HG03575 (cell line): ENCODE measurements around the gene ME3.

Experiments used
- ATAC-seq: cut with Tn5 transposase; IDR thresholded peaks from one replicate; pipeline ENCODE4 v1.9.1; 2021; ENCODE audit not compliant: unreplicated experiment, insufficient number of reproducible peaks, low FRiP score; ENCODE audit errors: extremely low read depth

ME3 gene

GRCh38 chr11:86696004-86696403 lies 23.6 kb upstream of the ME3 start:
- ATAC-seq, result no peak

DNA sequence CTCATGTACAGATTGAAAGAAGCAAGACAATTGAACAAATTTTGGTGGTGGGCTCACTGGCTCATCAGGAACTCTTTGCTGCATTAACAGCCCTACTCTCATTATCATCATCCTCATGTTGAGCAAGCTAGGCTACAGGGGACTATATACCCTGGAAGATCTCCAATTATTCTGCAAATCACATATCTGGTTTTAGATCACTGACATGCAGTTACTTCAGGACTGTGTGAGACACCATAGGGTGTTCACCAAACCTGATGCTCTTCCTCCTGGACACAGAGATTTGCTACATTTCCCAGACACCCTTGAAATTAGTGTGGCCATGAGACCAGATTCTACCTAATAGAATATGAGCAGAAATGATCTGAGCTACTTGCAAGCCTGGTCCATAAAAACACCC lies 23.0 kb upstream of the ME3 start:
- ATAC-seq, result no peak

DNA sequence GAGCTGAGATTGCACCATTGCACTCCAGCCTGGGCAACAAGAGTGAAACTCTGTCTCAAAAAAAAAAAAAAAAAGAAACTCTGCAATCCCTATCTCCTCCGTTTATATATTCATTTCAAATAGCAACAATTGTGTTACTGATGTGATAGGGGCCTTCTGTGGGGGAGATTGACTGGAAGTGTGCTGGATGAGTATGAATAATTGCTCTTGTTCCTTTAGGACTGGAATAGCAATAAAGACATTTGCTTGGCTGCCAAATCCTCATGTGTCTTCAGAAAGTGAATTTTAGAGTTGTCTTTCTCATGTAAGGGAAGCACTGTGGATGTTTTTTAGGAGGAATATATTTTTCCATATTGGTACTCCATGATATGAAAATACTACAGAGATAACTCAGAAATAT lies 21.1 kb upstream of the ME3 start:
- ATAC-seq, result no peak

GRCh38 chr11:86692746-86693145 lies 20.3 kb upstream of the ME3 start:
- ATAC-seq, result no peak

DNA sequence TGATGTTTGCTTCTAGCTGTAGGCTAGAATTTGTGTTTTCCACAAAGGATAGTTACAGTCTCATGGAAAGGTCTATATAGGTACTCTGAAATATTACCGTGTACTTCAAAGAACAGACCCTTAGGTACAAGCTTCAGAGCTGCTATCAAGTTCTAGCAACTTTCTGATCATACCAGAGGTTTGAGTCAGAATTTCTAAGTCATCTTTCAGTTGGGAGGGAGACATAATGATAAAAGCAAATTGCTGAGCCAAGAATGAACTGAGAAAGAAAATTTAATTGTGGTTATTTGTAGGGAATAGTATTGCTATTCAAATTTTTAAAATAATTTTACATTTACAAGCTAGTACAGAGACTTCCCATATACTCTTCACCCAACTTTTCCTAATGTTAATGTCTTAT lies 19.9 kb upstream of the ME3 start:
- no peak for ATAC-seq

GRCh38 chr11:86688398-86689179 lies 16.2 kb upstream of the ME3 start:
- peak; percentile 76 for ATAC-seq

- ATAC-seq, result no peak
Measured at GRCh38 chr11:86687185-86687778, 14.9 kb upstream of the ME3 start.

- no peak for ATAC-seq
Measured at GRCh38 chr11:86686531-86686930, 14.1 kb upstream of the ME3 start.

DNA sequence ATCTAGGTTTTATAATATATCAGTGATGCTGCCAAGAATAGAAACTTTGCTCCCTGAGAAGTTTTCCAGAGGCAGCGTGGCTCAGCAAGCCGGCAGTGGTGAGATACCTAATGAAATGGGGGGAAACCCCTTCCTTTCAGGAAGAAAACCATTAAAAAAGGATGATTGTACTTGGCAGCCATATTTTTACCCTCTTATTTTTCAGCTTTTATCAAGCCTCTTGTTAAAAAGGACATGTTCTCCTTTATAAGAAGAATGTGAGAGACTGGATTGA lies 9.0 kb upstream of the ME3 start:
- no peak for ATAC-seq

DNA sequence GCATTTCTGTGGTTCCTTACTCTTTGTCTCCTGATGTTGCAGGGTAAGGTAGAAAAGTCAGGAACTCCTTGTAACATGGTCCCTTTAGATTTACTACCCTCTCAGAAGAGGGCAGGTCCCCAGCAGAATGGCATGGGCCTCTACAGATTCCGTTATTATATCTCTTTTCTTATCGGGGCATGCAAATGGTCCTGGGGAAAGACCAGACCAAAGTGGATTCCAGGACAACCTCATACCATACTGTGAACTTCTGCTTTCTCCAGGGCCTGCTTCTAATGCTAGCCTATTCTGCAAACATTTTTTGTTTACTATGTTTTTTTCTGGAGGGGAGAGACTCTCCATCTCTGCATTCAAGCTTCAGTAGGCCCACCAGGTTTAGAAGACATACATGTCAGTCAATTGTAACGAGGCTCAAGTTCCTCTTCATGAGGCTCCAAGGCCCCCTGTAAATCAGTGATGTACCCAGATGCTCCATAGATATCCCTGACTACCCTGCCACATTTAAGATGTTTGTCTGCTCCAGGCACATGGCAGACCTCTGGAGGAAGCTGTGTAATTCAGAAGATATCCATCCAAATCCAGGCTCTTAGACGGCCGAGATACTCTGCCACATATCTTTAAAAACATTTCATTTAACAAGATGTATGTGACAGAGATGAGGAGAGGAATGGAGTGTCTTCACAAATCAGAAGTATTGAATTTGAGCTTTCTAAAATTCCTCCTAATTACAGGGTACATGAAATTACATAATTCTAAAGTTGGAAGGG lies 8.5 kb upstream of the ME3 start:
- ATAC-seq, result no peak

GRCh38 chr11:86678823-86679222 lies 6.4 kb upstream of the ME3 start:
- no peak for ATAC-seq

- ATAC-seq, result no peak
Measured at GRCh38 chr11:86678296-86678695, 5.9 kb upstream of the ME3 start.

DNA sequence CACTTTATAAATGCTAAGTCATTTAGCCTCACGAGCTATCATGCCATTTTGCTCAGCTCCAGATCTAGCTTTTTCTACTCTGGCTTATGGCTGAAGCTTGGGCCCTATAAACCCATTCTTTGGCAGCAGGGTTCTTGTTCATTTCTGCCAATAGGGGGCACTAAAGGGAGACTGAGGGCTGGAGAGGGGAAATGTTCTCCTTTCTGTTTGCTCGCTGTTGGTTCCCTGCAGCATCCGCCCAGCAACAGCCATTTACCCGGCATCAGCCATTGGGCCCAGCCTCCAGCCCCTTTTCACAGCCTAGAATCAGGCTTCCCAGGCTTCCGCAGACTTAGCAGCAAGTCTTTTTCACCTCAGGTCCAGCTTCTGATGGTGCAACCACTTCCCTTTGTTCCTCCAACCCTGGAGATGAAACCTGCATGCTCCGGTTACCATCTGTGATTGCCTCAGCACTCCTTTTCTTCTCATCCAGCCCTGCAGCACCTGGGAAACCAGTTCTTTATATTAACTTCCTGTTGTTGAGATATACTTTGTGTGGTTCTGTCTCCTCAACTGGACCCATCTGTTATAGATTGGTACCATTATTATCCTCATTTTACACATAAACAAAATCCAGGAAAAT lies 4.2 kb upstream of the ME3 start:
- ATAC-seq, result no peak

- ATAC-seq, result no peak
Measured at GRCh38 chr11:86676010-86676409, 3.6 kb upstream of the ME3 start.

DNA sequence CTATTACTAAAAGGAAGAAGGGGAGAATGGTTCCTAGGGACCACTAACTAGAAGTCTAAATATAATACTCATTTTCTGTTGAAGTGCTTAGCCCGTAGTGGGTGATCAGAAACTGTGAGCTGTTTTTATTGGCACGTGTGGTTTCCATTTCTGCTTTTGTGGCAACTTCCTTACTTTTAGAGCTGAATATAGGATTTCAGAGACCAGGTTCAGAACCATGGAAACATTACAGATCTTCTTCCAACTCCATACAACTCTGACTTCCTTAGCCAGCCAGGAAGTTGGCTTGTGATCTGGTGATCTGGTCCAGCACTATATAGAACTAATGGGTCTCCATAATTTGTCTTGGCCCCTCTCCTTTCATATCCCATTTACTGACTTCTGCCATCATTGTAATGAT lies 2.6 kb upstream of the ME3 start:
- no peak for ATAC-seq

DNA sequence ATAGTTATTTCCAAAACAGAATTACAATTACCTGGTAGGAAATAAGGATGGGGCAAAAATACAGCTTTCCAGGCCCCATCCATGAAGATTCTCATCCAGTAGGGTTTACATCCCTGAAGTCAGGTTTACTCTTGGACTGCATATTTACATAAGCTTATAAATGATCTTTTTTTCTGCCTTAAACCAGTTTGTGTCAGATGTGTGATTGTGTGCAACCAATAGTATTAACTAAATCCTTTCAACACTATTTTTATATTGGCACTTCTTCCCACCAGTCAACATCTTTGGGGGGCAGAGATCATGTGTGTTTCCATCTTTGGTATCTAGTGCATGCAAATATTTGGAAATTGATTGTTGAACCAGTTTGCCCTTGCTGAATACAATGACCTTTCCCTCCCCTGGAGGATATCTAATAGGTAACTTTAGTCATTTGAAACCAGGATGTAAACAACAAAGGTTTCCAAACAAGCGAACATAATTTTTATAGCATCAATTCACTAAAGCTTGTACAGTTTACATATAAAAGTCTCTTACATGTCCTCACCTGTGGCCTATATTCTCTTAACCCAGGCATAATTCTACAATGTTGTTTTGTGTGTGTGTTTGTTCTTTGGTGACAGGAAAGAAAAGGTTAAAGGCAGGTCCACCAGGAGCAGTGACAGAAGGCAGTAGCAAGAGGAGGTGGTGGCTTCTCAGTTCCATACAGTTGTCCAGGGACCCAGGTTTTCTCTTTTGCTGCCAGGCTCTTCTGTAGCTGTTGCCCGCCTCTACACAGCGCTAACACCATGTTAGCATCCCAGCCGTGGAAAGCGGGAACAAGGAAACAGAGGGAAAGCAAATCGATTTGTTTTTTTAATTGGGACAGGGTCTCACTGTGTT lies 1.7 kb upstream of the ME3 start:
- no peak for ATAC-seq

GRCh38 chr11:86673055-86673843 lies 833 bp upstream of the ME3 start:
- no peak for ATAC-seq

GRCh38 chr11:86671531-86672006 lies 847 bp downstream of the ME3 start:
- ATAC-seq, result no peak
